Left ventricle myocardium inferior (tissue), 1 donor: ENCODE data around the gene AGAP1. TPM values are rescaled to one million over a fixed set of nuclear protein-coding genes. Genes with fewer than 3 reads are reported as not detected.
A peak's percentile ranks its signal among the peaks of the same experiment; 100 is the strongest.

Experiments used
- DNase-seq: peaks from one replicate; pipeline ENCODE4 v3.0.0-alpha.2; 2020
- H3K27ac ChIP-seq: fragments of 200-600 bp; replicated peaks from 2 replicates; pipeline ENCODE4 v1.8.0; 2021
- H3K27me3 ChIP-seq: fragments of 200-600 bp; 2 replicates; pipeline ENCODE4 v1.8.0; 2021; ENCODE audit warnings: low read depth
- H3K36me3 ChIP-seq: fragments of 200-600 bp; 2 replicates; pipeline ENCODE4 v1.8.0; 2021
- H3K4me1 ChIP-seq: fragments of 200-600 bp; 2 replicates; pipeline ENCODE4 v1.8.0; 2021
- H3K4me3 ChIP-seq: fragments of 200-600 bp; 2 replicates; pipeline ENCODE4 v1.8.0; 2021; ENCODE audit warnings: mild to moderate bottlenecking, moderate library complexity
- H3K9me3 ChIP-seq: fragments of 200-600 bp; replicated peaks from 2 replicates; pipeline ENCODE4 v1.8.0; 2021
- CTCF ChIP-seq: fragments of 200-600 bp; IDR thresholded peaks from 2 replicates; pipeline ENCODE4 v1.8.0; 2021; ENCODE audit warnings: antibody characterized with exemption, mild to moderate bottlenecking, borderline replicate concordance
- intact Hi-C: fragments of 100-400 bp; cut with micrococcal nuclease; formaldehyde crosslinking; loops from one replicate; pipeline ENCODE4 v1.11.0; 2022
- total RNA-seq: library from RNA; stranded (reverse); fragmentation: NEBNext Ultra II Directional; extraction: Animal tissue kit (Norgen Biotek cat#: 25700); gene quantifications from one replicate; pipeline ENCODE4 v1.2.1, GENCODE V29; 2021
- donor health status: DM: no; HTN: yes; CAD: no; lungs with severe emphysema.

AGAP1 gene
- total RNA-seq, 1 donor from 2014 or later: 18.1 TPM

GRCh38 chr2:235486729-235487128 lies 7.1 kb upstream of the AGAP1 start:
- DNase-seq: no peak
- Histone ChIP-seq H3K36me3 (no peaks in the 10 kb centered on the region), H3K27me3 (no peaks in the 10 kb centered on the region), H3K9me3 (peaks cover 21% of the 10 kb centered on the region), H3K27ac (no peak overlapping the region), H3K4me3 (no peak overlapping the region), H3K4me1 (no peaks in the 10 kb centered on the region)
- no peak for TF ChIP-seq CTCF
- intact Hi-C loops: no loop called here

GRCh38 chr2:235489897-235490296 lies 3.9 kb upstream of the AGAP1 start:
- intact Hi-C loops: no loop called here
- Histone ChIP-seq H3K9me3 (peaks cover 27% of the 10 kb centered on the region), H3K4me3 (no peak overlapping the region), H3K4me1 (peaks cover 14% of the 10 kb centered on the region), H3K27ac (no peak overlapping the region), H3K27me3 (no peaks in the 10 kb centered on the region), H3K36me3 (no peaks in the 10 kb centered on the region)
- TF ChIP-seq CTCF: no peak
- DNase-seq: no peak

- peaks cover 34% of the 10 kb centered on the region for H3K4me1 ChIP-seq
- H3K4me3 ChIP-seq: peak overlapping the region; percentile 79
- no peaks in the 10 kb centered on the region for H3K36me3 ChIP-seq
- peak overlapping the region; percentile 85 for H3K27ac ChIP-seq
- intact Hi-C loops: no loop called here
- no peak for TF ChIP-seq CTCF
- no peaks in the 10 kb centered on the region for H3K27me3 ChIP-seq
- H3K9me3 ChIP-seq: peaks cover 27% of the 10 kb centered on the region
- DNase-seq: no peak
These were observed 946 bp upstream of the AGAP1 start for GRCh38 chr2:235492850-235493344.

GRCh38 chr2:235493402-235493774 lies 455 bp upstream of the AGAP1 start:
- Histone ChIP-seq H3K27ac (peak overlapping the region; percentile 85), H3K36me3 (no peaks in the 10 kb centered on the region), H3K9me3 (peaks cover 27% of the 10 kb centered on the region), H3K4me1 (peaks cover 34% of the 10 kb centered on the region), H3K27me3 (no peaks in the 10 kb centered on the region), H3K4me3 (peak overlapping the region; percentile 79)
- no peak for TF ChIP-seq CTCF
- intact Hi-C loops: no loop called here
- DNase-seq: no peak

- Histone ChIP-seq H3K4me3 (peak overlapping the region; percentile 79), H3K27ac (peak overlapping the region; percentile 54), H3K27me3 (no peaks in the 10 kb centered on the region), H3K9me3 (peaks cover 22% of the 10 kb centered on the region), H3K36me3 (no peaks in the 10 kb centered on the region), H3K4me1 (peaks cover 34% of the 10 kb centered on the region)
- no peak for DNase-seq
- intact Hi-C loops: no loop called here
- TF ChIP-seq CTCF: no peak
These were observed 1.0 kb downstream of the AGAP1 start for GRCh38 chr2:235494716-235495372.
